Activated CD4-positive, alpha-beta T cell treated with anti-CD3 and anti-CD28 coated beads, Interleukin-2, amount 10 ng/mL, durations not matched to agents 24 days and 14 days (primary cell): ENCODE data around the gene ANKRD28. TPM values are rescaled to one million over a fixed set of nuclear protein-coding genes. Genes with fewer than 3 reads are reported as not detected.

Experiments
- DNase-seq: peaks from one replicate; pipeline ENCODE4 v3.0.0; 2022
- H3K27ac Mint-ChIP-seq: one replicate; pipeline ENCODE4 v1.8.0; 2022; ENCODE audit warnings: mild to moderate bottlenecking, mixed read lengths
- H3K27me3 Mint-ChIP-seq: one replicate; pipeline ENCODE4 v1.8.0; 2022; ENCODE audit warnings: mixed read lengths
- H3K36me3 Mint-ChIP-seq: one replicate; pipeline ENCODE4 v1.8.0; 2022; ENCODE audit warnings: low read depth, mild to moderate bottlenecking, mixed read lengths
- H3K4me1 Mint-ChIP-seq: one replicate; pipeline ENCODE4 v1.8.0; 2021; ENCODE audit warnings: mixed read lengths
- H3K4me3 Mint-ChIP-seq: one replicate; pipeline ENCODE4 v1.8.0; 2022; ENCODE audit warnings: mild to moderate bottlenecking, moderate library complexity, mixed read lengths
- H3K9me3 Mint-ChIP-seq: one replicate; pipeline ENCODE4 v1.8.0; 2021; ENCODE audit warnings: mixed read lengths
- intact Hi-C: fragments of 100-400 bp; cut with micrococcal nuclease; formaldehyde crosslinking; loops from one replicate; pipeline ENCODE4 v1.15.1; 2023
- total RNA-seq: library from RNA; stranded (reverse); gene quantifications from 2 replicates; pipeline ENCODE4 v1.2.3, GENCODE V29; 2022

Gene ANKRD28
- total RNA-seq, 1 donor from 2014 or later: 38.7 TPM

DNA sequence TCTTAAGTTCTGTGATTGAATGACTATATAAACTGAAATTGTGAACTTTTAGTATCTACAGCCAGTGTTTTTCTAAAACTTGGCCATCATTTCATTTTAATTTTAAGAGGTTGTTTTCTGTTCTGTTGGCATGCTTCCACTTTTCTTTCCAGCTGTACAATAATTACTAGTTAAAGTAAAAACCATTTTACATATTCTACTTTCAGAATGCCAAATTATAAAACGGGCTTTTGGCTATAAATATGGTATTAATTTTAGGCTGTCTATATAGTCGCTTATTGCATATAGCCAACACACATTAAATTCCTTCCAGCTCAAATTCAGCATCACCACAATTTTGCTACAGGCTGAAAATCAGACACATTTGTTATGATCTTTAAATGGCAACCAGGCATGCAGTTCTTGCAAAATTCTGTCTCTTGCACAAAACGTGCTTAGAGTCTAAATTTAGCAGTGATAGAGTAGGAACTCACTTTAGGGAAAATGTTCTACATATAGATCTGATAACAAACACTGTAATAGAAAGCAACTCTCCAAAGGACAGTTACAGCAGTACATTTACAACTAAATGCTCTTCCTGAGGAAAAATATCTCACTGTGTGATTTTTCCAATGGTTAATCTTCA lies 115.1 kb downstream of the ANKRD28 start:
- Mint-ChIP-seq H3K4me3 (no peak overlapping the region), H3K36me3 (peaks cover 39% of the 10 kb centered on the region), H3K9me3 (no peaks in the 10 kb centered on the region), H3K4me1 (peaks cover 8% of the 10 kb centered on the region), H3K27ac (no peak overlapping the region), H3K27me3 (no peaks in the 10 kb centered on the region)
- DNase-seq: no peak
- intact Hi-C loops: no loop called here

DNA sequence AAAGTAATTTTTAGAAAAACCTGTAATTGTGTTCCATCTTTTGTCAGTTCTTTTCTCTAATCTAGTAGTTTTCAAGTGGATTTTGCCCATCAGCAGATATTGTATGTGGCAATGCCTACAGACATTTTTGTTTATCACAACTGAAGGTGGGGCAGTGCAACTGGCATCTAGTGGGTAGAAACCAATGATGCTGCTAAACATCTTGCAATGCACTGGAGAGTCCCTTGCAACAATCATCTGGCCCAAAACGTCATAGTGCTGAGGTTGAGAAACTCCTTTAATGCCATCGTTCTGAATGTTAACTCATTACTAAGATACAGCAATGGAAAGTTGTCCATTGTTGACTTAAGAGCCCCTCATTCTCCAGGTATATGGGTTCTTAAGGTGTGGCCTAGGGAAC lies 116.1 kb downstream of the ANKRD28 start:
- no peak overlapping the region for H3K4me3 Mint-ChIP-seq
- H3K4me1 Mint-ChIP-seq: peaks cover 6% of the 10 kb centered on the region
- H3K36me3 Mint-ChIP-seq: peaks cover 44% of the 10 kb centered on the region
- H3K27me3 Mint-ChIP-seq: no peaks in the 10 kb centered on the region
- intact Hi-C loops: no loop called here
- no peak overlapping the region for H3K27ac Mint-ChIP-seq
- H3K9me3 Mint-ChIP-seq: no peaks in the 10 kb centered on the region
- DNase-seq: no peak

DNA sequence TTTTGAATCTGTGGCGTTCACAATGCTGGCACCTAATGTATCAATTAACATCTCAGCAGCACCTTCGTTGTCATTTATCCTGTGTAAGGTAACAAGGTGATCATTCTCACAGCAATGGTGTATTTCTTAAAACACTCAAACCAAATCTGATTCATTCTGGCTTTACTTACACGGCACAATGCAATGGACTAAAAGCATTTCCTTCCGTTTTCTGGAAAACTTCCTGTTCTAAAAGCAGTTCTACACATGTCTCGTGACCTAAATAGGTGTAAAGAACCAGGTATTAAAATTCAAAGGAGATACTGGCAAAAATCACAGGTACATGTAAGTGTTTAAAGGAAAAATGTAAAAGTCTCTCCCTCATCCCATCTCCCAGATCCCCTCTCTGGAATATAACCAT lies 118.5 kb downstream of the ANKRD28 start:
- Mint-ChIP-seq H3K27me3 (no peaks in the 10 kb centered on the region), H3K27ac (no peak overlapping the region), H3K4me3 (no peak overlapping the region), H3K4me1 (peaks cover 3% of the 10 kb centered on the region), H3K9me3 (no peaks in the 10 kb centered on the region), H3K36me3 (peaks cover 31% of the 10 kb centered on the region)
- no peak for DNase-seq
- intact Hi-C loops: no loop called here

DNA sequence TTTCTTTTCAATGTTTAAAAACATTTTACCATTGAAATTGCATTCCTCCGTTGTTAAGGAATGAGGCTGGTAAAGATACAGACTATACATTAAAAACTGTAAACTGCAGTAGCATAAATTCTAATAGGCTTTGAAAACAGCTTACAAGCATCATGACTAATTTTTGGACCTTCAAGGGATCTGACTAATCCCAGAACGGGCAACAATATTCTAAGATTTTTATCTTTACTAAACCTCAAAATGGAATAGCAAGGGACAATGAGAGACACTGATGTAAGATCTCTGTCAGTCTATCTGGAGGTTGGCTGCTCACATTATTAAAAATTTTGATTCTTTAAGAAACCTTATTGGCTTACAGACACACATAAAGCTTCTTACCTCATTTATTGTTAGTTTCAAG lies 121.5 kb downstream of the ANKRD28 start:
- H3K4me1 Mint-ChIP-seq: no peaks in the 10 kb centered on the region
- H3K9me3 Mint-ChIP-seq: no peaks in the 10 kb centered on the region
- no peaks in the 10 kb centered on the region for H3K27me3 Mint-ChIP-seq
- no peak for DNase-seq
- intact Hi-C loops: no loop called here
- H3K4me3 Mint-ChIP-seq: no peak overlapping the region
- H3K36me3 Mint-ChIP-seq: peaks cover 24% of the 10 kb centered on the region
- H3K27ac Mint-ChIP-seq: no peak overlapping the region

DNA sequence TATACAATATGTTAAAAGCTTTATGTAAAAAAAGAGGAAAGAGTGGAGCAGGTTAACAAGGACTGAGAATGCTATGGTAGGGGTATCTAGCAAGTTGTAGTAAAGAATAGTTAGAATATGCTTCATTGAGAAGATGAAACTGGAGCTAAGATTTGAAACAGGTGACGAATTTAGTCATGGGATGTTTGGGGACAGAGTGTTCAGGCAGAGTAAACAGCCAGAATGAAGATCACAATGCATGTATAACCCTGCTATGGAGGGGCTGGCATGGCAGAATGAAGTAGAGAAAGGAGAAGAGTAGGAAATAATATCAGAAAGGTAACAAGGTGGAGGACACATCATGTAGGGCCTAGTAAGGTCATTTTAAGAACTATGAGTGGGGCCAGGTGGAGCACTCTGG lies 124.2 kb downstream of the ANKRD28 start:
- intact Hi-C loops: no loop called here
- Mint-ChIP-seq H3K27ac (no peak overlapping the region), H3K4me1 (peaks cover 2% of the 10 kb centered on the region), H3K27me3 (no peaks in the 10 kb centered on the region), H3K36me3 (peaks cover 36% of the 10 kb centered on the region), H3K9me3 (no peaks in the 10 kb centered on the region), H3K4me3 (no peak overlapping the region)
- no peak for DNase-seq

DNA sequence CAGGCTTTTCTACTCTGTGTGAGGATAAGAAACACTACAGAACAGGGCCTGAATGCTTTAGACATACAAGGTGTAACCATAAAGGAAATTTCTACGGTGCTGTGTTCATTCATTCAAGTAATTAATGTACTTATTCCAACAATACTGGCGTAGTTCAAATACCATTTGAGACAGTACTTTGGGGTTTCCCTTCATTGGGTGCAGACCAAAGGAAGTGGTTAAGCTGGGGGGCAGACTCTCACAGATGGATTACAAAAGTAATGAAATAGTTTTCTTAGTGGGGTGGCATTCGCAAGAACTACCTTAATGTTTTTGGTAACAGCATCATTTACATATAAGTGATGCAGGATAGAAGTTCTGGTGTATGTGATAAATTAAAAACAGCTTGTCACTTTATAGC lies 130.3 kb downstream of the ANKRD28 start:
- H3K4me3 Mint-ChIP-seq: no peak overlapping the region
- H3K4me1 Mint-ChIP-seq: peaks cover 22% of the 10 kb centered on the region
- intact Hi-C loops: no loop called here
- peaks cover 55% of the 10 kb centered on the region for H3K36me3 Mint-ChIP-seq
- H3K9me3 Mint-ChIP-seq: peaks cover 15% of the 10 kb centered on the region
- H3K27me3 Mint-ChIP-seq: no peaks in the 10 kb centered on the region
- DNase-seq: peak; percentile 79
- H3K27ac Mint-ChIP-seq: no peak overlapping the region

DNA sequence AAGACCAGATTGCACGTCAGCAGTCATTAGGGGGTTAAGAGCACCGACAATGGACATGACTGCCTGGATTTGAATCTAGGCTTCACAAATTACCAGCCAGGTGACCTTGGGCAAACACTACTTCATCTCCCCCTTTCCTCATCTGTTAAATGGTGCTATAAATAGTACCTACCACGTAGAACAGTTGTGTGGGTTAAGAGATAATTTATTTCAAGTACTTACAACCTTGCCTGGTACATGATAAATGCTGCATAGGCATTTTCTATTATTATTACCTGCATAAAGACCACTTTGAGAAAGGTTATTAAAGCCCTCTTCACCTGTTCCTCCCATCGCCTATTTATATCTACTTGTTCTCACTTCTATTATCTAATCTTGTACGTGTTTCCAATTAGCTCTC lies 131.5 kb downstream of the ANKRD28 start:
- H3K4me1 Mint-ChIP-seq: peaks cover 22% of the 10 kb centered on the region
- peaks cover 52% of the 10 kb centered on the region for H3K36me3 Mint-ChIP-seq
- no peaks in the 10 kb centered on the region for H3K27me3 Mint-ChIP-seq
- no peak overlapping the region for H3K27ac Mint-ChIP-seq
- H3K9me3 Mint-ChIP-seq: peaks cover 23% of the 10 kb centered on the region
- DNase-seq: no peak
- intact Hi-C loops: no loop called here
- no peak overlapping the region for H3K4me3 Mint-ChIP-seq

DNA sequence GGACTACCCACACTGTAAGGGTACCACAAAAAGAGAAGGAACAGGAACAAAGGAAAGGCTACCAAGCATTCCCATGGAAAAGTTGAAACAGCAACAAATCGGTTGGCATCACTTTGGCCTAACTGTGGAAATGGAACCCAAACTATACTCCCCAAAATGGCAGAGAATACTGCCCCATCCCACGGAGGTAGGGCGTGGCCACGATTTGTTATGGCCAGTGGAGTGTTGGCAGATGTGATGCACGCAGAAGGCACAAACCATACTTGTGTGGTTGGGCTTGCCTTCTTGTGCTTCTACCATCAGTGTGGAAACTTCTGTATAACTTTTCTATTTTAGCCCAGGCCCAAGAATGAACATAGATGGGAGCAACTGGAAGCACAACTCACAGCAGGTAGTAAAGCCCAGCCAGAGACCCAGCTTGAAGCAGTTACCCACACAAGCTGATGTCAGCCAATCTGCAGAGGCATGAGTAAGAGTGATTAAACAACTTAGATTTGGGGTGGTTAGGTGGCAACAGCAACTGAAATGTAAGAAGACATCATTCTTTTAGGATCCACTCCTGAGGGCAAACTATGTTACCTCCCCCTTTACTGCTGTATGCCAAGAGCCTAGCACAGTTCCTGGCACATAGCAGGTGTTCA lies 132.1 kb downstream of the ANKRD28 start:
- no peak for DNase-seq
- peaks cover 47% of the 10 kb centered on the region for H3K36me3 Mint-ChIP-seq
- H3K9me3 Mint-ChIP-seq: peaks cover 23% of the 10 kb centered on the region
- H3K4me3 Mint-ChIP-seq: no peak overlapping the region
- peaks cover 22% of the 10 kb centered on the region for H3K4me1 Mint-ChIP-seq
- H3K27me3 Mint-ChIP-seq: no peaks in the 10 kb centered on the region
- no peak overlapping the region for H3K27ac Mint-ChIP-seq
- intact Hi-C loops: no loop called here

DNA sequence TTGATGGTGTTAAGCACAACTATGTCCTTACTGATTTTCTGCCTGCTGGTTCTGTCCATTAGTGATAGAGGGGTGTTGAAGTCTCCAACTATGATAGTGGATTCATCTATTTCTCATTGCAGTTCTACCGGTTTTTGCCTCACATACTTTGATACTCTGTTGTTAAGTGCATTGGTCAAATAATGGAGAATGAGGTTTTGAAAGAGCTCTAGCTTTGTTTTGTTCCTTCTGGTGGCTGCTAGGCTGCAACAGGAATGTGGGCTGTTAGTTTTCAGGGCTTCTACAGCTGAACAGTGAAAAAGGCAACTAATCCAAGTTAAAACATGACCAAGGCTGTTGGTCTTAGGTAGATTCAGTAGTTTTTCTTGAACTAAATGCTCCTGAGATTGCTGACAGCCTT lies 133.6 kb downstream of the ANKRD28 start:
- no peak overlapping the region for H3K4me3 Mint-ChIP-seq
- no peaks in the 10 kb centered on the region for H3K27me3 Mint-ChIP-seq
- H3K36me3 Mint-ChIP-seq: peaks cover 39% of the 10 kb centered on the region
- no peak for DNase-seq
- intact Hi-C loops: no loop called here
- peaks cover 23% of the 10 kb centered on the region for H3K9me3 Mint-ChIP-seq
- H3K4me1 Mint-ChIP-seq: peaks cover 28% of the 10 kb centered on the region
- no peak overlapping the region for H3K27ac Mint-ChIP-seq

DNA sequence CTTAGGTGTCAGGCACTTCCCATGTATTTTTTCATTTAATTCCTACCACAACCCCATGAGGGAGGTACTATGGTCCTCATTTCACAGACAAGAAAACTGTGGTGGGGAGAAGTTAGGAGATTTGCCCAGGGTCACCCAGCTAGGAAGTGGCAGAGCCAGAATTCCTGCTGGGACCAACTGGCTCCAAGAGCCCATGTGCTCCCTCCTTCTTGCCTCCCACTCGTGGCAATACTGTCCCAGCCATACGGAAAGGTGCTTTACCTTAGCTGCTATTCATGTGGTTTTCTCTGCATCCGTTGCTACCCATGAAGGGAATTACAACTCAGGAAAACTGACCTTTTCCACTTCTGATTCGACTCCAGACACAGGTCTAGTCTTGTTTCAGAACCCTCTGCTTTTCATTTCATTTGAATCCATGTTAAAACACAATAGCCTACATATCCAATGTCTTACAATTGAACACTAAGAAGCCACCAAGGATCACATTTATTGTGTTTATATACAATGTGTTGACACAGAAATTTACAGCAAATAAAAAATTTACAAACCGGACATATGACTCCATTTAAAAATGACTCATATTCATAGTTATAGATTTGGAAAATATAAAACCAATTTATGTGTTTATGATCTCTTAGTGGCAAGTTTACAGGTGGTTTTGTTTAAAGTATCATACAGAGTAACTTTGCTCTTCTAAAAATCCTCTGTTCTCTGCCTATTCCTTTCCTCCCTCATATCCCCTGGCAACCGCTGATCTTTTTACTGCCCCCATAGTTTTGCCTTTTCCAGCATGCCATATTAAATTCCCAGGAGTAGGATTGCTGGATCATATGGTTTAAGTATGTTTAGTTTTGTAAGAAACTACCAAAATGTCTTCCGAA lies 137.5 kb downstream of the ANKRD28 start:
- intact Hi-C loops: no loop called here
- H3K27me3 Mint-ChIP-seq: no peaks in the 10 kb centered on the region
- peaks cover 21% of the 10 kb centered on the region for H3K36me3 Mint-ChIP-seq
- peaks cover 35% of the 10 kb centered on the region for H3K9me3 Mint-ChIP-seq
- H3K4me1 Mint-ChIP-seq: peaks cover 9% of the 10 kb centered on the region
- no peak for DNase-seq
- no peak overlapping the region for H3K27ac Mint-ChIP-seq
- no peak overlapping the region for H3K4me3 Mint-ChIP-seq

DNA sequence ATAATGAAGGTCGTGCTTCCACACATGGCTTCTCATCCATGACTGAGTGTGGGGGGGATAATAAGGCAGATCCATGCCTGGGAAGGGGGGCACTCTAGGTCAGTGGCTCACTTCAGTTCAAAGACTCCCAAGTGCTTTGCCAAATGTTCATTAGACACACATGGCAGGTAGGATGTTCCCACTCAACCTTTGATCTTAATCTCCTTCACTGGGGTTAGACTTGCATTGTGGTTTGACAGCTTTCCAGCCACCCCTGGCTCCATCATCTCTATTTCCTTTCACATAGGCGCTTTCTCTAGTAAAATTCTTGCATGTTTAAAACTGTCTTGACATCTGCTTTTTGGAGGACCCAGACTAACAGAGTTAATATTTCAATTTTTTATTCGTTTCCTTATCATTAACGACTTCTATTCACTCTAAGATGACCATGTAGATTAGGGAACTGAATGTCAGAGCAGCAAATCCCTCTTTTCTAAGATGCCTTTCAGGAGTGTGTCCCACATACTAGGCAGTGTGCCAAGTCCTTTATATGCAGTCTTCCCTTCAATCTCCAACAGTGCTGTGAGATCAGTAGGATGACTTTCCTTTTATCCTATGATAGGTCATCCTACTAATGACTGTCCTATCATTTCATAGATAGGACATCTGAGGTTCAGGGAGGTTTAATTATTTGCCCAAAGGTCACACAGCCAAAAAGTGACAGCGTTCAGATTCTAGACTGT lies 138.4 kb downstream of the ANKRD28 start:
- Mint-ChIP-seq H3K27me3 (no peaks in the 10 kb centered on the region), H3K4me3 (no peak overlapping the region), H3K27ac (no peak overlapping the region), H3K36me3 (peaks cover 18% of the 10 kb centered on the region), H3K9me3 (peaks cover 35% of the 10 kb centered on the region), H3K4me1 (peaks cover 9% of the 10 kb centered on the region)
- DNase-seq: no peak
- intact Hi-C loops: no loop called here

DNA sequence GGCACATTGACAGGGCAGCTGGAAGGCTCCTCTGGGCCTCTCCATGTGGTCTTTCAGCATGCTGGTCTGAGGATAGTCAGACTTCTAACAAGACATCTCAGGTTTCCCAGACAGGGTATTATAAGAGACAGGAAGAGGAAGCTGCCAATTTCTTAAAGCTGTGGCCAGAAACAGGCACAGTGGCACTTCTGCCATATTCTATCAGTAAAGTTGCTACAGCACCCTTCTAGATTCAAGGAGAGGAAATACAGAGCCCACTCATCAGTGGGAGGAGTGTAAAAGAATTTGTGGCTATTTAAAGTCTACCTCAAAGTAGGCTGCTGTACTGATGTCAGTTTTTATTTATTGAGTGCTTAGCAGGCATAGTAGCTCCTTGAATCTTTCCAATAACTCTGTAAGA lies 140.8 kb downstream of the ANKRD28 start:
- Mint-ChIP-seq H3K4me3 (no peak overlapping the region), H3K9me3 (peaks cover 24% of the 10 kb centered on the region), H3K27ac (no peak overlapping the region), H3K27me3 (peaks cover 2% of the 10 kb centered on the region), H3K36me3 (peaks cover 12% of the 10 kb centered on the region), H3K4me1 (peaks cover 9% of the 10 kb centered on the region)
- no peak for DNase-seq
- intact Hi-C loops: no loop called here

DNA sequence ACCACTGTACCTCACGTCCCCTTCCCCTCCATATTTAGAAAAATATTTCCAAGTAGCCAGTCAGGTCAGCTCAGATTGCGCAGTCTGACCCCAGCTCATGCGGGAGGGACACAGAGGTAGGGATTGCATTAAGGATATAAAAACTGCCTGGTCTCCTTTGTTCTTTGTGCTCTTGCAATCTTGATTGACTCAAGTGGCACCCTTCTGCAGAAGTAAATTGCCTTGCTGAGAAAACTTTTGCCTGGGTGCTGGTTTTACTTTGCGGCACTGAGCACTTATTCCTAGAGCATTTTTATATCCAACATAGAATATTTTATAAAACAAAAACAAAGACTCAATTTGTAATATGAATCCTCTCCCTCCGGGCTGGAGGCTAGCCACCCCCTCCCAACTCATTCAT lies 141.4 kb downstream of the ANKRD28 start:
- Mint-ChIP-seq H3K36me3 (peaks cover 12% of the 10 kb centered on the region), H3K27me3 (peaks cover 5% of the 10 kb centered on the region), H3K9me3 (peaks cover 18% of the 10 kb centered on the region), H3K4me3 (no peak overlapping the region), H3K27ac (no peak overlapping the region), H3K4me1 (peaks cover 9% of the 10 kb centered on the region)
- no peak for DNase-seq
- intact Hi-C loops: no loop called here

DNA sequence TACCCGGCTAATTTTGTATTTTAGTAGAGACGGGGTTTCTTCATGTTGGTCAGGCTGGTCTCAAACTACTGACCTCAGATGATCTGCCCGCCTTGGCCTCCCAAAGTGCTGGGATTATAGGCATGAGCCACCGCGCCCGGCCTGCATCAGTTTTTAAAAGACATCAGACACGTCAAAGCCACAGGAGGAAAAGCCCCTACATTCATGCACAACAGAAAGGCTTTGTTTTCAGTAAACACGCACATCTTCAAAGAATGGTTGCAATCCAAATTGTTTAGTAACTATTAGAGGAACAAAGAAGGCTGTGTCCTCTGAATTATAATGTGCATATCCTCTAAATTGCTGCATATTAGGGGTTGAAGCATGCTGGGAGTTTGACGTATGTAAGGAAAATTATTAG lies 142.9 kb downstream of the ANKRD28 start:
- Mint-ChIP-seq H3K27me3 (peaks cover 13% of the 10 kb centered on the region), H3K9me3 (peaks cover 20% of the 10 kb centered on the region), H3K27ac (no peak overlapping the region), H3K4me1 (peaks cover 12% of the 10 kb centered on the region), H3K4me3 (no peak overlapping the region), H3K36me3 (peaks cover 12% of the 10 kb centered on the region)
- intact Hi-C loops: no loop called here
- no peak for DNase-seq
